Upper lobe of left lung (tissue), 6 donors: Measurements from ENCODE around the gene DPH3. TPM values are rescaled to one million over a fixed set of nuclear protein-coding genes. Genes with fewer than 3 reads are reported as not detected.

Experiments
- ATAC-seq, 2 donors: fragments of 200-7000 bp; cut with Tn5 transposase; one replicate each; pipeline ENCODE4 v1.9.1; 2022; ENCODE audit warnings: mild to moderate bottlenecking in 2 of 2, moderate library complexity in 2 of 2; ENCODE audit not compliant: low FRiP score in 2 of 2
- DNase-seq, 2 donors: peaks; one replicate each; pipeline ENCODE4 v3.0.0-alpha.2; 2019 to 2020
- H3K27ac ChIP-seq, 4 donors: fragments of 200-600 bp; sonication (generic); one replicate each; pipeline ENCODE4 v1.5.1; 2016 to 2019
- H3K27me3 ChIP-seq, 4 donors: fragments of 200-600 bp; sonication (generic); one replicate each; pipeline ENCODE4 v1.5.1; 2017 to 2019
- H3K36me3 ChIP-seq, 4 donors: fragments of 200-600 bp; sonication (generic); one replicate each; pipeline ENCODE4 v1.5.1; 2016 to 2019
- H3K4me1 ChIP-seq, 4 donors: fragments of 200-600 bp; sonication (generic); one replicate each; pipeline ENCODE4 v1.5.1; 2018 to 2019
- H3K4me3 ChIP-seq, 4 donors: fragments of 200-600 bp; sonication (generic); one replicate each; pipeline ENCODE4 v1.5.1; 2017 to 2019; ENCODE audit warnings: mild to moderate bottlenecking in 2 of 4, moderate library complexity in 1 of 4
- H3K9me3 ChIP-seq, 4 donors: fragments of 200-600 bp; sonication (generic); one replicate each; pipeline ENCODE4 v1.5.1; 2018 to 2019
- CTCF ChIP-seq, 6 experiments: fragments of 450-650 bp in 4 of 6; fragments of 200-600 bp in 2 of 6; sonication (generic) in 2 of 6; IDR thresholded peaks; one replicate each; pipeline ENCODE4 v1.5.1; 2016 to 2019; ENCODE audit warnings: antibody characterized with exemption in 6 of 6
- EP300 ChIP-seq, 4 donors: sonication (generic); formaldehyde crosslinking; IDR thresholded peaks; one replicate each; pipeline ENCODE4 v1.5.1; 2017; ENCODE audit warnings: antibody characterized with exemption in 4 of 4, control low read depth in 2 of 4
- POLR2A ChIP-seq, 4 donors: fragments of 450-650 bp; IDR thresholded peaks; one replicate each; pipeline ENCODE4 v1.5.1; 2016 to 2017; ENCODE audit warnings: antibody characterized with exemption in 4 of 4, mild to moderate bottlenecking in 2 of 4
- POLR2AphosphoS5 ChIP-seq, 2 donors: sonication (generic); formaldehyde crosslinking; IDR thresholded peaks; one replicate each; pipeline ENCODE4 v1.5.1; 2017; ENCODE audit warnings: antibody characterized with exemption in 2 of 2
- WGBS, 2 donors: methylation state at CpG; one replicate each; pipeline ENCODE4 v1.1.5; 2017 to 2018; 5-methylcytosine and 5-hydroxymethylcytosine counted together
- total RNA-seq, 6 donors: library from RNA; depleted of rRNA in 4 of 6; stranded (reverse); fragments of >200 nt in 4 of 6; gene quantifications; one replicate each; pipeline versions ENCODE4 v1.1.0 to v1.2.1, GENCODE V29; 2016 to 2021
- donor health status: DM: no; HTN: no; CAD: no; lungs with moderate emphysema.
- donor health status: DM: no; HTN: yes; CAD: no; lungs with severe emphysema.

Gene DPH3
- total RNA-seq, 6 donors from 2014 or later, result 7.3 to 33.1 (median 21.3) TPM

- H3K4me1 ChIP-seq, result no peaks in the 10 kb centered on the region
- DNase-seq, result no peak
- WGBS, 2 donors, result 82 to 86% methylated on average over 3 of the region's 3 CpGs
- no peak overlapping the region for H3K4me3 ChIP-seq
- ATAC-seq, result no peak
- H3K9me3 ChIP-seq, result no peaks in the 10 kb centered on the region
- H3K36me3 ChIP-seq, result peaks cover 0 to 15% (median 6%) of the 10 kb centered on the region in 4 donors
- no peaks in the 10 kb centered on the region for H3K27me3 ChIP-seq
- no peak overlapping the region for H3K27ac ChIP-seq
- no peak for TF ChIP-seq EP300 (IDR thresholded peaks at IDR 0.05)
- no peak for TF ChIP-seq POLR2AphosphoS5 (IDR thresholded peaks at IDR 0.05)
- no peak for TF ChIP-seq CTCF (IDR thresholded peaks at IDR 0.05)
- no peak for TF ChIP-seq POLR2A (IDR thresholded peaks at IDR 0.05)
Measured at GRCh38 chr3:16279010-16279801, 14.5 kb upstream of the DPH3 start.

DNA sequence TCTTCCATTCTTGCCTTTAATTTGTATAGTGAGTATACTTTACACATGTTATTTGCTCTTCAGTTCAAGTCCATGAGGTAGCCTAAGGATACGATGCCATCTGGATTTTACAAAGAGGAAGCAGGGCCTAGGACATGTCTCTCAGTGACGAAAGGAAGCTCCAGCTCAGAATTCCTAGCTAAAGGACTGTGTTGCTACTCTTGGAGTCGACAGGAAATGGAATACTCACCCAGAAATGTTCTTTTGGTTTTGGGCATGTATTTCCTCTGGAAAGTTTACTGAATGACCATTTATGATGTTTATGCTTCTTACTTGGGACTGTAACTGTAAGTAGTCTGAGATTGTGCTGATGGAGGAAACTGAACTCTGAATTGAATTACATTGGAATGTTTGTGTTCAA is 12.7 kb upstream of the DPH3 start:
- H3K27me3 ChIP-seq, result no peaks in the 10 kb centered on the region
- TF ChIP-seq CTCF (IDR thresholded peaks at IDR 0.05) (no peak), POLR2A (IDR thresholded peaks at IDR 0.05) (no peak), EP300 (IDR thresholded peaks at IDR 0.05) (no peak), POLR2AphosphoS5 (IDR thresholded peaks at IDR 0.05) (no peak)
- ATAC-seq (no peak), DNase-seq (no peak)
- no peak overlapping the region for H3K4me3 ChIP-seq
- no peak overlapping the region for H3K27ac ChIP-seq
- H3K4me1 ChIP-seq, result no peaks in the 10 kb centered on the region
- H3K36me3 ChIP-seq, result peaks cover 0 to 19% (median 6%) of the 10 kb centered on the region in 4 donors
- WGBS, 2 donors, result 84 to 87% methylated on average over 3 of the region's 3 CpGs
- H3K9me3 ChIP-seq, result no peaks in the 10 kb centered on the region

DNA sequence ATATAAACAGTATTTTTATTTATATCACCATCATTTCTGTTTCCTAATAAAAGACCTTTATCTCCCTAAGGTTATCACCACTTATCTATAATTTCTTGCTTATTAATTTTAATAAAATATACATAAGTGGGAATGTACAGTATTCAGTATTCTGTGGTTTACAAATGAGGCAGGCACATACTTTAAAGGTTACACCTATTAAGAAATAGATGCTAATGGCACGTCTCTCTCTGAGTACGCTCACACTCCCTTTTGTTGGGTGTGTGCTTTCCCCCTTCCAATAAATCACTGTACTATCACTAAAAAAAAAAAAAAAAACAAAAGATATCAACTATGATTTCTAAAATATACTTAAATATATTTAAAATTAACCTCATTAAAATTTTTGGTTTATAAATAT is 9.1 kb upstream of the DPH3 start:
- Histone ChIP-seq H3K4me3 (no peak overlapping the region), H3K36me3 (peaks cover 0 to 50% (median 16%) of the 10 kb centered on the region in 4 donors), H3K27me3 (no peaks in the 10 kb centered on the region), H3K4me1 (no peaks in the 10 kb centered on the region), H3K27ac (no peak overlapping the region), H3K9me3 (no peaks in the 10 kb centered on the region)
- 98 to 99% methylated on average over 2 of the region's 2 CpGs for WGBS, 2 donors
- ATAC-seq (no peak), DNase-seq (no peak)
- no peak for TF ChIP-seq EP300 (IDR thresholded peaks at IDR 0.05)
- TF ChIP-seq CTCF (IDR thresholded peaks at IDR 0.05), result no peak
- TF ChIP-seq POLR2A (IDR thresholded peaks at IDR 0.05), result no peak
- no peak for TF ChIP-seq POLR2AphosphoS5 (IDR thresholded peaks at IDR 0.05)

GRCh38 chr3:16272588-16272987 is 7.8 kb upstream of the DPH3 start:
- no peaks in the 10 kb centered on the region for H3K9me3 ChIP-seq
- ATAC-seq (no peak), DNase-seq (no peak)
- H3K36me3 ChIP-seq, result peaks cover 0 to 45% (median 13%) of the 10 kb centered on the region in 4 donors
- H3K4me1 ChIP-seq, result no peaks in the 10 kb centered on the region
- 88 to 95% methylated on average over 1 of the region's 1 CpG for WGBS, 2 donors
- no peaks in the 10 kb centered on the region for H3K27me3 ChIP-seq
- no peak overlapping the region for H3K4me3 ChIP-seq
- TF ChIP-seq EP300 (IDR thresholded peaks at IDR 0.05) (no peak), CTCF (IDR thresholded peaks at IDR 0.05) (no peak), POLR2A (IDR thresholded peaks at IDR 0.05) (no peak)
- no peak overlapping the region for H3K27ac ChIP-seq

DNA sequence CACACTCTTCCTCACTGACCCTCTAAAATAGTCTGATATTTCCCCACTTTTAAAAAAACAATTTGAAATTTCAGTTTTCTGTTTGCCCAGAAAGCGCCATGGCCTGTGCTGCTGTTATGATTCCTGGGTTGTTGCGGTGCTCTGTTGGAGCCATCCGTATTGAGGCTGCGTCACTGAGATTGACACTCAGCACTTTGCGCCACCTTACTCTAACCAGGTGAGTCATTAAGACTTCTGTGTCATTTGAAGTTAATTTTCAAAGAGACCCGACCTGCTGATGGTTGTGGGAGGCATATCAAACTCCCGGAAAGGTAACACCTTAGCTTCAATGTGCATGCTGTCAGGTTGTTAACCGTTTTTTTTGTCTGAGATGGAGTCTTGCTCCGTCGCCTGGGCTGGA is 6.1 kb upstream of the DPH3 start:
- ATAC-seq (no peak), DNase-seq (no peak)
- 97 to 99% methylated on average over 10 of the region's 10 CpGs for WGBS, 2 donors
- Histone ChIP-seq H3K9me3 (no peaks in the 10 kb centered on the region), H3K36me3 (peaks cover 0 to 42% (median 12%) of the 10 kb centered on the region in 4 donors), H3K4me1 (peaks cover 5 to 11% (median 9%) of the 10 kb centered on the region in 4 donors), H3K27me3 (no peaks in the 10 kb centered on the region), H3K4me3 (no peak overlapping the region), H3K27ac (no peak overlapping the region)
- TF ChIP-seq EP300 (IDR thresholded peaks at IDR 0.05) (no peak), POLR2AphosphoS5 (IDR thresholded peaks at IDR 0.05) (no peak), POLR2A (IDR thresholded peaks at IDR 0.05) (no peak), CTCF (IDR thresholded peaks at IDR 0.05) (no peak)
